ENCODE measurements around the gene SCN1A.

DNA sequence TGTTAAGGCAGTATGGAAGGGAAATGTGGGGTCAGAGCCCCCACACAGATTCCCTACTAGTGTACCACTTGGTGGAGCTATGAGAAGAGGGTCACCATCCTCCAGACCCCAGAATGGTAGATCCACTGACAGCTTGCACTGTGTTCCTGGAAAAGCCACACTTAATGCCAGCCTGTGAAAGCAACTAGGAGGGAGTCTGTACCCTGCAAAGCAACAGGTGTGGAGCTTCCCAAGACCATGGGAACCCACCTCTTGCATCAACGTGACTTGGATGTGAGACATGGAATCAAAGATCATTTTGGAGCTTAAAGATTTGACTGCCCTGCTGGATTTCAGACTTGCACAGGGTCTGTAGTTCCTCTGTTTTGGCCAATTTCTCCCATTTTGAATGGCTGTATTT lies 10.8 kb upstream of the SCN1A start:
- TF ChIP-seq, protein P1, sequence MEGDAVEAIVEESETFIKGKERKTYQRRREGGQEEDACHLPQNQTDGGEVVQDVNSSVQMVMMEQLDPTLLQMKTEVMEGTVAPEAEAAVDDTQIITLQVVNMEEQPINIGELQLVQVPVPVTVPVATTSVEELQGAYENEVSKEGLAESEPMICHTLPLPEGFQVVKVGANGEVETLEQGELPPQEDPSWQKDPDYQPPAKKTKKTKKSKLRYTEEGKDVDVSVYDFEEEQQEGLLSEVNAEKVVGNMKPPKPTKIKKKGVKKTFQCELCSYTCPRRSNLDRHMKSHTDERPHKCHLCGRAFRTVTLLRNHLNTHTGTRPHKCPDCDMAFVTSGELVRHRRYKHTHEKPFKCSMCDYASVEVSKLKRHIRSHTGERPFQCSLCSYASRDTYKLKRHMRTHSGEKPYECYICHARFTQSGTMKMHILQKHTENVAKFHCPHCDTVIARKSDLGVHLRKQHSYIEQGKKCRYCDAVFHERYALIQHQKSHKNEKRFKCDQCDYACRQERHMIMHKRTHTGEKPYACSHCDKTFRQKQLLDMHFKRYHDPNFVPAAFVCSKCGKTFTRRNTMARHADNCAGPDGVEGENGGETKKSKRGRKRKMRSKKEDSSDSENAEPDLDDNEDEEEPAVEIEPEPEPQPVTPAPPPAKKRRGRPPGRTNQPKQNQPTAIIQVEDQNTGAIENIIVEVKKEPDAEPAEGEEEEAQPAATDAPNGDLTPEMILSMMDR (IDR thresholded peaks at IDR 0.05 in 4 of 5, conservative IDR thresholded peaks at IDR 0.05 in 1 of 5) = no peak
- no peak for TF ChIP-seq POLR2A (IDR thresholded peaks at IDR 0.05)

All from gastrocnemius medialis (tissue), 4 donors.